ENCODE data around the gene CYP2C9.
"Not testable (repeated sequence)": the region's sequence is repeated elsewhere in the genome, so short reads cannot be mapped to it uniquely, and the experiment has no call there.

CYP2C9 gene

DNA sequence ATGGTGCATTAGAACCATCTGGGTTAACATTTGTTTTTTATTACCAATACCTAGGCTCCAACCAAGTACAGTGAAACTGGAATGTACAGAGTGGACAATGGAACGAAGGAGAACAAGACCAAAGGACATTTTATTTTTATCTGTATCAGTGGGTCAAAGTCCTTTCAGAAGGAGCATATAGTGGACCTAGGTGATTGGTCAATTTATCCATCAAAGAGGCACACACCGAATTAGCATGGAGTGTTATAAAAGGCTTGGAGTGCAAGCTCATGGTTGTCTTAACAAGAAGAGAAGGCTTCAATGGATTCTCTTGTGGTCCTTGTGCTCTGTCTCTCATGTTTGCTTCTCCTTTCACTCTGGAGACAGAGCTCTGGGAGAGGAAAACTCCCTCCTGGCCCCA lies at the start of gene CYP2C9:
Gene CYP2C9 (plus strand): TSS at position 276 of the 400 bp plus-strand sequence. CDS start 25 bp downstream, at position 301.
- in situ Hi-C loops (cut with HindIII; ENCODE audit: low pct_ligation_motif_present, low pct_unique_long_range_greater_than_20kb, low sequenced_read_pairs) = no loop called here
- no peak for DNase-seq

GRCh38 chr10:94889123-94889522 lies 49.3 kb upstream of the CYP2C9 start:
- no peak for DNase-seq
- in situ Hi-C loops (cut with HindIII; ENCODE audit: low pct_ligation_motif_present, low pct_unique_long_range_greater_than_20kb, low sequenced_read_pairs) = no loop called here

DNA sequence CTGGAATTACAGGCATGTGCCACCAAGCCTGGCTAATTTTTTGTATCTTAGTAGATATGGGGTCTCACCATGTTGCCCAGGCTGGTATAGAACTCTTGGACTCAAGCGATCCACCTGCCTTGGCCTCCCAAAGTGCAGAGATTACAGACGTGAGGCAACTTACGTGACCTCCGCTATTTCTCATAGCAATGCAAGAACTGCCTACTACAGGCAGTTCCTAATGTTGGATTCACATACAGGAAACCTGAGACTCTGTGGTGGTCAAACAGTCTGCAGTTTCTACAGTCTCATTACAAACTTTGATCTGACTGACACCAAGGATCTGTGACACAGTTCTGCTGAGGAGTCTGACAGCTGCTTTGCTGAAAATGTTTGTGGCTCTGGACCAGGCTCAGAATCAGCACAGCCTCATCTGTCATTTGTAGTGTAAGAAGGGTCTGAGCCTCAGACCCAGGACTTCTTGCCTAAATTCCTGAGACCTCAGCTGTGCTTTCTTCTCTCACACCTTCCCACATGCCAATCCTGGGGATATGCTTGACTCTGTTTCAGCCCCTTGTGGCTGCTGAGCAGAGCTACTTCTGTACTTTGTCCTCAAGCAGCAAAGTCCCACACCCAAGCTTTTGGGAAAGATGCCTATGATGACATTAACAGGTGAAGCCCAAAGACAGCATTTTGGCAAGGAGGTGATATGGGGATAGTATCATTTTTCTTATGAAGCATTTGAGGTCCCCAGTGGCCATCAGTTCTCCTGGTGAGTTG lies 48.0 kb upstream of the CYP2C9 start:
- DNase-seq = no peak
- in situ Hi-C loops (cut with HindIII; ENCODE audit: low pct_ligation_motif_present, low pct_unique_long_range_greater_than_20kb, low sequenced_read_pairs) = no loop called here

GRCh38 chr10:94898414-94898813 lies 40.0 kb upstream of the CYP2C9 start:
- in situ Hi-C loops (cut with HindIII; ENCODE audit: low pct_ligation_motif_present, low pct_unique_long_range_greater_than_20kb, low sequenced_read_pairs); DNase-seq: not testable (repeated sequence)

- DNase-seq = no peak
- in situ Hi-C loops (cut with HindIII; ENCODE audit: low pct_ligation_motif_present, low pct_unique_long_range_greater_than_20kb, low sequenced_read_pairs) = no loop called here
Observed at GRCh38 chr10:94902080-94902479, 36.4 kb upstream of the CYP2C9 start.

GRCh38 chr10:94902570-94902969 lies 35.9 kb upstream of the CYP2C9 start:
- in situ Hi-C loops (cut with HindIII; ENCODE audit: low pct_ligation_motif_present, low pct_unique_long_range_greater_than_20kb, low sequenced_read_pairs) = no loop called here
- peak; percentile 18 for DNase-seq

- DNase-seq; in situ Hi-C loops (cut with HindIII; ENCODE audit: low pct_ligation_motif_present, low pct_unique_long_range_greater_than_20kb, low sequenced_read_pairs): not testable (repeated sequence)
Observed at GRCh38 chr10:94904506-94905148, 33.8 kb upstream of the CYP2C9 start.

DNA sequence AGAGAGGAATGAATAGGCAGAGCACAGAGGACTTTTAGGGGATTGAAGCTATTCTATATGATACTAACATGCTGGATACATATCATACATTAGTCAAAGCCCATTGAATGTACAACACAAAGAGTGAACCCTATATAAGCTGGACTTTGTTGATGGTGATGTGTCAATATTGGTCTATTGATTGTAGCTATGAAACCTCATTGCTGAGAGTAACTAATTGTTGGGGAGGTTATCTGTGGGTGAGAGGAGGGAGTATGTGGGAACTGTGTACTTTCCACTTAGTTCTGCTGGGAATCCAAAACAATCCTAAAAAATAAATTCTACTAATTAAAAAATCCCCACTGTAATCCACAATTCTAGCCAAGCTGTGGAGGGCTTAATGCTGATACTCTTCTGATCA lies 22.0 kb upstream of the CYP2C9 start:
- in situ Hi-C loops (cut with HindIII; ENCODE audit: low pct_ligation_motif_present, low pct_unique_long_range_greater_than_20kb, low sequenced_read_pairs) = no loop called here
- no peak for DNase-seq

DNA sequence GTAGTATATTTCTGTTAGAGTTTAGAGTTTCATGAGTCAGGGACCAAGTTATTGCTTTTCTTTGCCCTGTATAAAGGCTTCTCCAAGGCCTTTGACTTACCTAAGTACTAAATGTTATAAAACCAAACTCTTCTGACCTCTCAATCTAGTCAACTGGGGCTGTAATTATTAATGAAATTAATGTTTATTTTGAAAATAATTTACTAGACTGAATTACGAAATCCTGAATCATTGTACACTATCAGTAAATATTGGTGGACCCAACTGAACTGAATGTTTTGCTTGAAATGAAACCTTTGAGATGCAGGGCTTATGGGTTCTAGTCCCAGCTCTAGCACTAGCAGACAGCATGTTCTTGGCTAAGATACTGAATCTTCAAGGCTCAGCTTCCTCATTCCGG lies 1.7 kb upstream of the CYP2C9 start:
- no peak for DNase-seq
- in situ Hi-C loops (cut with HindIII; ENCODE audit: low pct_ligation_motif_present, low pct_unique_long_range_greater_than_20kb, low sequenced_read_pairs) = no loop called here

DNA sequence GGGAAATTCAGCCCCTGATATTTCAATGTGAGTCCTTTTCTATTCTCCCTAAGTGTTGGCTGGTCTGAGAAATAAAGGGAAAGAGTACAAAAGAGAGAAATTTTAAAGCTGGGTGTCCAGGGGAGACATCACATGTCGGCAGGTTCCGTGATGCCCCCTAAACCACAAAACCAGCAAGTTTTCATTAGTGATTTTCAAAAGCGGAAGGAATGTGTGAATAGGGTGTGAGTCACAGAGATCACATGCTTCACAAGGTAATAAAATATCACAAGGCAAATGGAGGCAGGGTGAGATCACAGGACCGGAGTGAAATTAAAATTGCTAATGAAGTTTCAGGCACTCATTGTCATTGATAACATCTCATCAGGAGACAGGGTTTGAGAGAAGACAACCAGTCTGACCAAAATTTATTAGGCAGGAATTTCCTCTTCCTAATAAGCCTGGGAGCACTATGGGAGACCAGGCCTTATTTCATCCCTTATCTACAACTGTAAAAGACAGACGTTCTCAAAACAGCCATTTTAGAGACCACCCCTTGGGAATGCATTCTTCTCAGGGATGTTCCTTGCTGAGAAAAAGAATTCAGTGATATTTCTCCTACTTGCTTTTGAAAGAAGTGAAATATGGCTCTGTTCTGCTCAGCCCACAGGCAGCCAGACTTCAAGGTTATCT lies 5.1 kb downstream of the CYP2C9 start:
- in situ Hi-C loops (cut with HindIII; ENCODE audit: low pct_ligation_motif_present, low pct_unique_long_range_greater_than_20kb, low sequenced_read_pairs) = not testable (repeated sequence)
- DNase-seq = peak; percentile 28

GRCh38 chr10:94946181-94946580 lies 7.7 kb downstream of the CYP2C9 start:
- in situ Hi-C loops (cut with HindIII; ENCODE audit: low pct_ligation_motif_present, low pct_unique_long_range_greater_than_20kb, low sequenced_read_pairs); DNase-seq: not testable (repeated sequence)

DNA sequence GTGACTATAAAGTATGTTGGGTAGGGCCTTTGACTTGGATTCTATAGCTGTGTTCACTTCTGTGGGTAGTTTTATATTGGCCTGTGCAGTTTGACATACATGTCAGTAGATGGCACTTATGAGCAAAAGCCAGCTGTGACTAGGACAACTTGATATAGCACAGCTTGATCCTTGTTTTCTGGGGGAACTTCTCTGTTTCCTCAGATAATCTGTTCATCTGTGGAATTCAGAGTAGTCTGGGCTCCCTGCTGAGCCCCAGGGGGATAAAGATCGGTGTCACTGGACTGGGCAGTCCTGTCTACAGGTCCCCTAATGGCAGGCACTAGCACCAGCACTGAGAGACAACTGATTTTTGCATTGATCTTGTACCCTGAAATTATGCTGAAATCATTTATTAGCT lies 25.4 kb downstream of the CYP2C9 start:
- in situ Hi-C loops (cut with HindIII; ENCODE audit: low pct_ligation_motif_present, low pct_unique_long_range_greater_than_20kb, low sequenced_read_pairs) = no loop called here
- DNase-seq = peak; percentile 57

DNA sequence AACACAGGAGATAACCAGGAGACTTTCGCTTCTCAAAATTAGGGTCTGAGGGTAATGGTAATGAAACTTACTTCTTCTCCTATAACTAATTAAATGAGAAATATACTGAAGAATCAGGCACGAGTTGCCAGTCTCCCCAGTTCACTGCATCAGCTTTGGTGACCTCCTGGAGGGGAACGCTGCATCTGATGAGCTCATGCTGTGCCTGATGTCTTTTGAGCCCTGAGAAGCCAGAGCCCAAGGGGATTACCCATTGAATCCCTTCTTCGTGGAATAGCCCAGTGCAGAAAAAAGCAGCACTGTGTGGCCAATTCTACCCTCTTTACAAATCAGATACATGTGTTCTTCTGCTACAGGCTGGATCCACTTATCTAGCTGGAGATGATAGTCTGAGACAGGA lies 45.1 kb downstream of the CYP2C9 start:
- DNase-seq = no peak
- in situ Hi-C loops (cut with HindIII; ENCODE audit: low pct_ligation_motif_present, low pct_unique_long_range_greater_than_20kb, low sequenced_read_pairs) = no loop called here

- in situ Hi-C loops (cut with HindIII; ENCODE audit: low pct_ligation_motif_present, low pct_unique_long_range_greater_than_20kb, low sequenced_read_pairs) = no loop called here
- DNase-seq = no peak
Observed at GRCh38 chr10:94989192-94989591, 50.7 kb downstream of the CYP2C9 start.

GRCh38 chr10:94991243-94991888 lies 52.9 kb downstream of the CYP2C9 start:
- DNase-seq = no peak
- in situ Hi-C loops (cut with HindIII; ENCODE audit: low pct_ligation_motif_present, low pct_unique_long_range_greater_than_20kb, low sequenced_read_pairs) = no loop called here

- DNase-seq = no peak
- in situ Hi-C loops (cut with HindIII; ENCODE audit: low pct_ligation_motif_present, low pct_unique_long_range_greater_than_20kb, low sequenced_read_pairs) = no loop called here
Observed at GRCh38 chr10:94992811-94993210, 54.4 kb downstream of the CYP2C9 start.

GRCh38 chr10:94997741-94998174 lies 59.3 kb downstream of the CYP2C9 start:
- in situ Hi-C loops (cut with HindIII; ENCODE audit: low pct_ligation_motif_present, low pct_unique_long_range_greater_than_20kb, low sequenced_read_pairs) = no loop called here
- no peak for DNase-seq

- in situ Hi-C loops (cut with HindIII; ENCODE audit: low pct_ligation_motif_present, low pct_unique_long_range_greater_than_20kb, low sequenced_read_pairs) = no loop called here
- DNase-seq = no peak
Observed at GRCh38 chr10:95026461-95026860, 88.0 kb downstream of the CYP2C9 start.

DNA sequence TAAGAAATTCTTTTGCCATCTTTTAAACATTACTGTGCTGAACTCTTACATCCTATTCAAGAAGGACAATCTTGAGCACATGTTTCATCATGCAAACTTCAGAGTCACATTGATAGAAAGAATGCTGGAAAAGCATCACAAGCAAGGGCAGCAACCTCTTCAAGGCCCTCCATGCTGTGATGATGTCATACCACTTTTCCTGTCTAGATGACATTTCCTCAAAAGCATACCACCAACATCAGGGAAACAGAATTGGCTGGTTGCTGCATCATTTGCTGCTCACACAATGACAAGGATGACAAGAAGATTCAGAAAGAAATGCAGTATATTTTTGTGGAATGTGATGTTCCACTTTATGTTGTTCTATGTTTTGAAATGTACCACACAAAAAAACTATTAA lies 93.2 kb downstream of the CYP2C9 start:
- no peak for DNase-seq
- in situ Hi-C loops (cut with HindIII; ENCODE audit: low pct_ligation_motif_present, low pct_unique_long_range_greater_than_20kb, low sequenced_read_pairs) = no loop called here

Data from ACHN (cell line).